TTC549 (cell line): ENCODE data around the gene CDK18.
"Not testable (repeated sequence)": the region's sequence is repeated elsewhere in the genome, so short reads cannot be mapped to it uniquely, and the experiment has no call there.

Experiments
- FAIRE-seq: peaks from 2 replicates; lab custom pipeline; 2012; peaks lifted over from hg19 to GRCh38; lab: Jason Lieb, UNC

Gene CDK18

DNA sequence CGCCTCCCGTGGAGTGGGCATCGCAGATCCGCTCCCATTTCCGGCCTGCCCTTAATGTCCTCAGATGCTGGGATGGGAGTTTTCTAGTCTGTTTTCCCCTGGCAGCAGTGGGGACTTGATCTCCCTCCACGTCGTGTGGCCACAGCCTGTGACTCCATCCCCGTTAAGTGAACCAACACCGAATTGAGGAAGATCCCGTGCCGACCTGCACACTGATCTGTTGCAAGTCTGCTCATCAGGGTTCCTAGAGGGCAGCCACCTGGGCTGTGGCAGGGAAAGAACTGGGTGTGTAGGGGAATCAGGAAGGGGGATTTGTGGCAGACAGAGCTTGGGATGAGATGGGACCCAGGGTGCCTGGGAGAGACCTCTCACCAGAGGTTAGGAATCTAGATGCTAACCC lies 23.3 kb upstream of the CDK18 start:
- FAIRE-seq, result no peak

DNA sequence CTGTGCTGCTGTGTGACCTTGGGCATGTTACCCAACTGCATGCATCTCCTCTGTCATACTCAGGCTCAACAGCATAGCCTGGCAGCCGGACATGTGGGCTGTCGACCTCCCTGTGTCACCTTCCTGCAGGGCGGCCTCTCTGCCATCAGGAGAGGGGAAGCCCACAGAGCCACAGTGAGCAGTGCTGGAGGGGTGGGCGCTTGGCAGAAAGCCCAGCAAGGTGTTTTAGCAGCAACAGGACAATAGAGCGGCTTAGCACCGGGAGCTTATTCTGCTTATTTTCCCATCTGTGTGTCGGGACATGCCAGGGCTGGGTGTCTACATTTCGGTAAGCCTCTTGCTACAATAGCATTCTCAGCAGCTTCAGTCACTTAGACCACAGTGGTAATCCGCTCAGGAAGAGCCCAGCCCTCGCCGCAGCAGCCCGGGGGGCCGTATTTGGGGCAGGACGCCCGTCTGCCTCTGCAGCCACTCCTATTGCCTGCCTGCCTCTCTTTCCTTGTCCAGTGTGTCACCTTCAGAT lies 22.8 kb upstream of the CDK18 start:
- FAIRE-seq, result no peak

DNA sequence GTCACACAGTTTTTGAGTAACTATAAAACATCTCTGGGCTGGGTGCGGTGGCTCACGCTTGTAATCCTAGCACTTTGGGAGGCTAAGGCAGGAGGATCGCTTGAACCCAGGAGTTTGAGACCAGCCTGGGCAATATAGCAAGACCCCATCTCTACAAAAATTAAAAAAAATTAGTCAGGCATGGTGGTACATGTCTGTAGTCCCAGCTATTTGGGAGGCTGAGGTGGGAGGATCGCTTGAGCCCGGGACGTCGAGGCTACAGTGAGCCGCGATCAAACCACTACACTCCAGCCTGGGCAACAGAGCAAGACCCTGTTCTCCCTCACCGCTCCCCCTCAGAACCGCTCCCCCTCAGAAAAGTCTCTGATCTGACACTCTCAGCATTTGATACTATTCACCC lies 21.9 kb upstream of the CDK18 start:
- FAIRE-seq, result not testable (repeated sequence)

DNA sequence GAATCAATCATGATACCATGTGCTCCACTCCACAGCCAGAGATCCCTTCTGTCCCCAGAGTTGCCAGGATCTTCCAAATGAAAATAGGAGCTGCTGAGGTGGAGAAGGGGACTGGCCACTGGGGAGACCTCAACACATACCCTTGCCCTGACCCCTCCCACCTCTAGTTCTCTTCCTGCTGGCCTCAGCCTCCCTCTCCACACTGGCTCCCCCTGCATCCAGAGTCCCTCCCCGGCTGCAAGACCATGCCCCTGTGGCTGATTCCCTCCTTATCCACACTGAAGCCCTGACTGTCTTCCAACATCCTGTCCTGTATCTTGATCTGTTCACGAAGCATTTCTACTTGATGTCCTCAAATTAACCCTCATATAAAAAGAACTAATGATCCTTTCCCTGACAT lies 21.1 kb upstream of the CDK18 start:
- no peak for FAIRE-seq

DNA sequence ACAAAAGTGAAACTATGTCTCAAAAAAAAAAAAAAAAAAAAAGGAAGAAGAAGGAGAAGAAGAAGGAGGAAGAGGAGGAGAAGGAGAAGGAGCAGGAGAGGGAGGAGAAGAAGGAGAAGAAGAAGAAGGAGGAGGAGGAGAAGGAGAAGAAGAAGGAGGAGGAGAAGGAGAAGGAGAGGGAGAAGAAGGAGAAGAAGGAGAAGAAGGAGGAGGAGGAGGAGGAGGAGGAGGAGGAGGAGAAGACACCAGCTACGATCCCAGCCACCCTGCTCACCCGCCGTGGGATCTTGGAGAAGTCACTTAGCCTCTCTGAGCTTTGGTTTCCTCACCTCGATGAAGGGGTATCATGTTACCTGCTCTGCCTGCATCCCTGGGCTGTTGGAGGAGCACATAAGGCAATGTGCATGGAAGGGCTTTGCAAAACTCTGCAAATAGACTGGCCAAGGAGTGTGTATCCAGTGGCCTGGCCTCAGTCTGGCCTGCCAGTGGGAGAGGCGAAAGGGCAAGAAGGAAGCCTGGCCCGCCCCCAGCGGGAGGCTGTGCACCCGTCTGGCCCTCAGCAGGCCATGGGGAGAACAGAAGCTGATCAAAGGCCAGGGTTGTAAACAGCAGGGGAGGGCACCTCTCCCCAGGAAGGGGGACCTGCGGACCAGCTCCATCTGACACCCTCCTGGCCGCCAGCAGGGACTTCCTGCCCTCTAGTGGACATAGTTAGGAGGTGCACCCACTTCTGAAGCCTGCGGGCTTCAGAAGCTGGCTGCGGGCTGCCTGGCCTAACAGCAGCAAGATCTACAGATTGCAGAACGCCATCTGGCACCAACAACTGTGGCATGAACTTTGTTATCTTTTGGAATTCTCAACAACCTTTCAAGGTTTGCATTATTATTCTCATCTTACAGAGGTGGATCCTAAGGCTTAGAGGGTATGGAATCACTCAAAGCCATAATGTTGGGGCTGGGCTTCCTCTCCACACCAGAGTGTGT lies 19.2 kb upstream of the CDK18 start:
- FAIRE-seq, result peak; percentile 88

DNA sequence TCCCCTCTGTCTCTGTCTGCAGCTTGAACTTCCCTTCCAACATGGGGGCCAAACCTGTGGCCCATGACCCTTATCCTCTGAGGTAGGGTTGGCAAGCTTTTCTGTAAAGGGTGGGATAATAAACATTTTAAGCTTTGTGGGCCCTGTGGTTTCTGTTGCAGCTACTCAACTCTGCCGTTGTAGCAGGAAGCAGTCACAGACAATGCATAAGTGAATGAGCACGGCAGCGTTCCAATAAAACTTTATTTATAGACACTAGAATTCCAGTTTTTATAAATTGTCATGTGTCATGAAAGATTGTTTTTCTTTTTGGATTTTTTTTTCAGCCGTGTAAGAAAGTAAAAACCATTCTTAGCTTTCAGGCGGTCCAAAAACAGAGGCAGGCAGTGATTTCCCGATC lies 18.2 kb upstream of the CDK18 start:
- no peak for FAIRE-seq

DNA sequence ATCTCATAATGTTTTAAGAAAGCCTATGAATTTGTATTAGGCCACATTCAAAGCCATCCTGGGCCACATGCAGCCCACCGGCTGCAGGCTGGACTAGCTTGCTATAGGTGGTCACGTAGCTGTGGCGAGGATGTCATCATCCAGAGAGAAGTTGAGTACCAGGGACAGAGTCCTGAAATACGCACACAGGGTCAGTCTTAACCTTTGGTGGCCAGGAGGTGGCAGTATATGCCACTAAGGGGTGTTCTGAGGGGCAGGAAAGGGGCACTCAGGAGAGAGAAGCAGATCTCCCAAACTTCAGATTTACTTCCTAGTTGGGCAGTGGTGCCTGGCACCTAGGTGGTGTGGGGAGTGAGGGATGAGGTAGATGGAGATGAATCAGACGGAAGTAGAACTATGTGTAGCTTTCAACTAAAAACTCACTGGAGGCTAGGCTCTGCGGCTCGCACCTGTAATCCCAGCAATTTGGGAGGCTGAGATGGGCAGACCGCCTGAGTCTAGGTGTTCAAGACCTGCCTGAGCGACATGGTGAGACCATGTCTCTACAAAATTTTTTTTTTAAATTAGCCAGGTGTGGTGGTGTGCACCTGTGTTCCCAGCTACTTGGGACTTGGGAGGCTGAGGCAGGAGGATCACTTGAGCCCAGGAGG lies 16.3 kb upstream of the CDK18 start:
- FAIRE-seq, result peak; percentile 80

DNA sequence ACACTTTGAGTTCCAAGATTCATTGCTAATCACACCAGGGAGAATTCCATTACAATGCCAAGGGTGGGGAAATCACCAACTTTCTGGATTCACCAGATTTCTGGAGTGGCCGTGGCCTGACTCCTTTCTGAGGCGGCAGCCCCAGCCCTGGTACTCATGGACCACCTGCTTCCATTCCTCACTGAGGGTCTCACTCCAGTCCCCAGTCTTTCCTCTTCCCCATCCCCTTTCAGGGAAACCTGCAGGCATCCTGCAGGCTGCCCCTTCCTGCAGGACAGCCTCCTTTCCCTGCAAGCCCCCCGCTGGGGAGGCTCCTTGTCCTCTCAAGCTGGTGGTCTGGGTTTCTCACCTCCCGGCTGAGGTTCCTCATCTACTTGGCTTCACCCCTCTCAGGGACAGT lies 12.7 kb upstream of the CDK18 start:
- no peak for FAIRE-seq

DNA sequence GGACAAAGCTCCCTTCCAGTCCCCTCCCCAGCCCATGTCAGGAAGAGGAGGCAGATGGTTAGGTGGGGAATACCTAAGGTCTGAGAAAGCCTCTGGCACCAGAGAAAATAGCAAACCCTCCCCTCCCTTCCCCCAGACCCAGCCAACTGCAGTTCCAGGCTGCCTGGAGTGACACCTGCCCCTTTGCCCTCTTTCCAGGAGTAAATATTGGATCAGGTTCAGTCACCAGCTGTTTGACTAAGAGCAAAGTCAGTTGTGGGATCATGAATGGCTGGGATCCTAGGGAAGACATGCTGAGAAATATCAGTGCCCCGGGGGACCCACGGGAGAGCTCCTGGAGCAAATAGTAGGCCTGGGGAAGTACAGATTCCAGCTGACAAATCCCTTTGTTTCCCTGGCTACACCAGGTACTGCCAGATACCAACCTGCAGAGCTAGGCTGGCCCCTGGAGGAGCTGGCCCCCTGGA lies 12.2 kb upstream of the CDK18 start:
- FAIRE-seq, result no peak

DNA sequence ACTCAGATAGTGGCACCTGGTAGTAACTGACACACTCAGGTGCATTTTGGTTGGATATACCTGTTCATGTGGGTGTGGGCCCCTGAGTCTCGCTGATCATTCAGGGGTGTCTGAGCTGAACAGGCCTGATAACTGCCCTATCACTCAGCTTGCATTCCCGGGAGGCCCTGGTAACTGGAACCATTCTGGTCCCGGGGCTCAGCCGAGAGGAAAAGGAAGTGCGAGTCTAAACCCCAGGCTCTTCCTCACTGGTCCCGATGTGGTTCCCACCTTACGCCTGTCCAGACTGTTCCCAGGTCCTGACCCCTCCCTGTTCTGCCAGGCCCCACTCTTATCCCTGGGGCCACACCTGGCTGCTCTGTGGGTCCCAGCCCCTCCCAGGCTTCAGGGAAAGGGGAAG lies 11.7 kb upstream of the CDK18 start:
- FAIRE-seq, result no peak

DNA sequence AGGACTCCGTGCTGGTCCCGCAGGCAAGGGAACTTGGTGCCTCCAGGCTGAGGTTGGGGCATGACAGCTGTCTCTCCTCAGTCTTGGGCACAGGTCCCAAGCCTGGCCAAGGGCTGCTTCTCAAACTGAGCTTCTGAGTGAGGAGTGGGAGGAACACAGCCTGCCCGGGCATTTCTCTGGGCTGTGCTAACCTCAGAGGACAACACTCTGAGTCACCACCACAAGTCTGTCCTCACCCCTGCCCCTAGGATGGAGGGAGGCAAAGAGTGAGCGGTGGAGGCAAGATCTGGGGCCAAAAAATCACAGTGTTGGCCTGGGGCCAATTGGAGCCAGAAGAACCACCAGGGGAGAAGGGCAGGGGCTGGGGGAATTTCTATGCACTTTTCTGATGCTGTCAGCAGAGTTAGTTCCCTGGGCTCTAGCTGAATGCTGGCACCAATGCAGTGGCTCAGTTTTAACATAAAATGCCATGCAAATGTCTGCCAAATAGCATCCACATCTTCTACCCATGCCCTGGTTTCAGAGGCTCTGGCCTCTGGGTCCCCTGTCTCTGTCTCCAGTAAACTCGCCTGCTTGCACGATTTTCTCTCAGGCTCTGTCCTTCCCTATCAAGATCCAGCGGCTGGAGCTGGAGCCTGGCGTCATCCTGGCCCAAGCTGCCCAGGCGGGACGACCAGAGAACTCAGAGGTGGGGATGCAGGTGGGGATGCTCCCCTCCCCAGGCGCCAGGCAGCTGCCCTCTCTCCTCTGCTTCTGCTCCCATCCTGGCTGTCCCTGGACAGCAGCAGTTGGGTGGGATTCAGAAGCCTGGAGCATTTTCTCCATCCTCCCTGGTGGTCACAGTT lies 11.0 kb upstream of the CDK18 start:
- FAIRE-seq, result no peak

DNA sequence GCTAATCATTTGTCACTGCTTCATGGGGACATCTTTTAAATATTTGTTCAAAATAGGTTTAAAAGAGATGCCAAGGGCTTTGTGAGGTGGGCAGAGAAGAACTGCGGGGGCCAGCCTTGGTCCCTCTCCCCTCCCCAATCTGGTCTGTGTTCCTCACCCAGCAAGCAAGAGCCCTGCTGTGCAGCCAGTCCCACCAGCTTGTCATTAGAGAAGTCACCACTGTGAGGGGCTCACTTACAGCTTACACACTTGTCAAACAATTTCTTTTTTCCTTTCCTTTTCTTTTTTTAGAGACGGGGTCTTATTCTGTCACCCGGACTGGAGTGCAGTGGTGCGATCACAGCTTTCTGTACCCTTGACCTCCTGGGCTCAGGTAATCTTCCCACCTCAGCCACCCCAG lies 10.4 kb upstream of the CDK18 start:
- no peak for FAIRE-seq

DNA sequence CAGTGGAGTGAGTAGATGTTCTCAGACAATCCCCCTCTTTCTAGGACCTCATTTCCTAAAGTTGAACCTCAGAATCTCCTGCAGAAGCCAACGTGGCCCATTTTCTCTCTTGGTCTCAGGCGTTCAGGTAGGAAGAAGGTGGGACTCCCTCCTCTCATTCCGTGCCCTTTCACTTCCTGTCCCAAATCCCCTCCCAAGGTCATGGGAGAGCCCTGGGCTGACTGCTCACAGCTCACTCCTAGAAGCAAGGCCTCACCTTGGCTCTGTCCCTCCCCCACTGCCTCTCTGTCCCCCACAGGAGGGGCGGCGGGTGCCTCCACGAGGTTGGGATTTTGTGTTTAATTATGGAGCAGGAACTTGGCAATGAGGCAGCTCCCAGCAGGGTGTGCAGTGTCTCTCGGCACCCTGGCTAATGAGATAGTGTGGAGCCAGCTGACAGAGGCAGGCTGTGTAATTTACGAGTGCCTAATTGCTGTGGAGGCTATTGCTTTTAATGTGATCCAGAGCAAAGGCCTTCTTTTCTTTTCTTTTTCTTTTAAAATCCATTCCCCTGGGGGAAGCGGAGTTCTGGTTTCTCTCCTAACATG lies 9.1 kb upstream of the CDK18 start:
- FAIRE-seq, result no peak

DNA sequence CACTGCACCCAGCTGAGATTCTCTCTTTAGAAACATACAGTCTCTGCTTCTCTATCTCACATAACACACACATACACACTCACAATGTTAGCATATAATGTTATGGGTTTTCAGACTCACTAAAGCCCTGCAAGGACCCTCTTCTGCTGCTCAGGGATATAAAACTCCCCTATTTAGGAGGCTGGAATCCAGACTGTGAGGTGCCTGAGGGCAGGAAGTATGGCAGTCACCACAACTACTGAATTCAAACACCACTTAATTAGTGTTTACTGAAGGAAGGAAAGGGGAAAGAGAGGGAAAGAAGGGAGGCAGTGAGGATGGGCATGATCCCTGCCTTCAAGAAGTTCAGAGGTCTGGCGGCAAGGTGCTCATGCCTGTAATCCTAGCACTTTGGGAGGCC lies 7.8 kb upstream of the CDK18 start:
- FAIRE-seq, result no peak

DNA sequence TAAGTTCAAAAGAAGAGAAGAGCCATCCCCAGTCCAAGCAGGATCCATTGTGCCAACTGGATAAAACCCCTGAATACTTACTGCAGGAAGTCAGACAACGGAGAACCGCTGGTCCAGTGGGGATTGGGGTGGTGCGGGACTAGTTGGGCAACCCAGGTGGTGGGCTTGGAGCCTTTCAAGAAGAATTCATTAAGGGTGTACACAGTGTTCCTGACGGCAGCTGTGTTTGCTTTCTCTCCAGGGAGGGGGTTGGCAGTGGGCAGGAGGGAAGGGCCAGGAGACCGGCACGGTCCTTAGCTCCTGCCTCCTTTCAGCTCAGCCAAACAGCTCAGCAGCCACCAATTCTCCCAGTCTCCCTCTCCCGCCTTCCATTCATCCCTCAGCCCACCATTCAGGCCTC lies 7.1 kb upstream of the CDK18 start:
- no peak for FAIRE-seq

DNA sequence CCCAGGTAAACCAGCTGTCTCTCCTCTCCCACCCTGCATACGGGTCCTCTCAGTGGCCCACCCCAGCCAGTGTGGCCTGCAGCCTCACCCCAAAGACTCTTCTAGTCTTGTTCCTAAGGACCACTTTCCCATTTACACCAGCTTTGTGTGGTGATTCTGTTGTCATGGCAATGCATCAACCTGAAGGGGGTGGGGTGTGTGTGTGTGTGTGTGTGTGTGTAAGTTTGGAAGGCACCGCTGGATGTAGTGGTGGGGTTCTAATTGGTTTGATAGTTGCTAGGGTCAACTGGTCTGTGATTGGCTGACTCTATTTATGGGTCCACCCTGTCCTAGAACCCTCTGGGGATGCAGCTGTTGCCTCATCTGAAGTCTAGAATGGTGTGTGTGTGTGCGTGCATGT lies 4.7 kb upstream of the CDK18 start:
- FAIRE-seq, result no peak

DNA sequence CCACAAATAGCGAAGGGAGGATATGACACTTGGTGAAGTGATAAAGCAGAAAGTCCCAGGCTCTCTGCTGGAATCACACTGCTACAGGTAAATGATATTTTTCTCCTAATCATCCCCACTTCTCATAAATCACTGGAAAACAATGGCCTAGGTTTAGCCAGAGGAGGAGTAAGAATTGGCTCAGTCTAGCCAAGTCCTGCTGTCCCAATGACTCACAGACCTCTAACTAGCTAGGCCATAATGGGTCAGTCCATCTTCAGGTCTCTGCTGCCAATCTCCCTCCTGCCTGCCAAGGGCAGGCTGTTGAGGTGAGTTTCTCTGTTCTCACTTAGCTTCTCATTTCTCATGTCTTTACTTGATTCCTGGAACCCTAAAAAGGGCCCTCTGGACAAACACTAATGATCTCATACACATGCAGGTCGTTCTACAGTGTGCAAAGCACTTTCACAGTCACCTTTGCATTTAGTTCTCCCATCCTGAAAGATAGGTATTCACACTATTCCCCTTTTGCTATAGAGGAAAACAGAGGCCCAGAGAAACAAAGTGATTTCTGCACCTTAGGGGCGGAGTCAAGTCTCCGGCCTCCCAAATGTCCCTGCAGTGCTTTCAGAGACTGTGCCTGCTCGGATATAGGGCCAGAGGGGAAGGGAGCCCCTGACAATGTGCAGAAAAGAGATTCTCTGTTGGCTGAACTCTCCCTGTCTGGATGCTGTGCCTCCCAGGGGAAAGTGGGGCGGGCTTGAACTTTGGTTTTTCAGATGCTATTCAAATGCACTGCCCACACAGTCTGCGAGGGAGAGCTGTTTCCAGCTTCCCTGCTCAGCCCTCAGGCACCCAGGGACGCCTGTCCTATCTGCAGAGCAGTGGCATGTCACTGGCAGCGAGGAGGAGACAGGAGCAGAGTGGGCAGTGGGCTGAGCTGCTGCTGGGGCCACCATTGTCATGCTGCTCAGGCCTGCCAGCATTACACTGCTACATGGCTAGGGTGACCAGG lies 3.9 kb upstream of the CDK18 start:
- FAIRE-seq, result no peak

DNA sequence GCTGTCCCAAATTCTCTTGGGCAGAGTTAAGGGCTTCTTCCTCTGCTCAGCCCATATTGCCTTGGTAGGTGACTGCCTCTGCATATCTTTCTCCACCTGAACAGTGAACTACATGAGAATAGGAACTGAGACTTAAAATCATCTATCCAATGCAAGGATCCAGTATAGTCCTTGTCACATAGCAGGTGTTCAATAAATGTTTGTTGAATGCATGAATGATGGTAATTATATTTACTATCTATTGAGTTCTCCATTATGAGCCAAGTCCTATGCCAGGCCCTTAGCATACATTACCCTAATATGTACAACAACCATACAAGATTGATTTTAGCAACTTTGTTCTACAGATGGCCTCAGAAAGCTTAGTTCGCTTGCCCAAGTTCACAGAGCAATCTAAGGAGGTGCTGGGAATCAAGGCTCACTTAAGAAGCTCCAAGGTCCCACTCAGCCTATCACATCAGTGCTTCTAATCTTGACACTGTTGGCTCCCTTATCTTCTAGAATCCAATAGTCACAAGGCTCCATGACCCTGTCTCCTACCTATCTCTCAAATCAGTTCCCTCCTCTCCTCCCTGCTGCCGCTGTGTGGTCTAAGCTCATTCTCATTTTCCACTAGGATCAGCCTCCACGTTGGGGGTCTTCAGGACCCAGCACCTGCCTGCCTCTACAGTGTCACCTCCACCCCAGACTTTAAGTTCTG lies 2.2 kb upstream of the CDK18 start:
- FAIRE-seq, result no peak

DNA sequence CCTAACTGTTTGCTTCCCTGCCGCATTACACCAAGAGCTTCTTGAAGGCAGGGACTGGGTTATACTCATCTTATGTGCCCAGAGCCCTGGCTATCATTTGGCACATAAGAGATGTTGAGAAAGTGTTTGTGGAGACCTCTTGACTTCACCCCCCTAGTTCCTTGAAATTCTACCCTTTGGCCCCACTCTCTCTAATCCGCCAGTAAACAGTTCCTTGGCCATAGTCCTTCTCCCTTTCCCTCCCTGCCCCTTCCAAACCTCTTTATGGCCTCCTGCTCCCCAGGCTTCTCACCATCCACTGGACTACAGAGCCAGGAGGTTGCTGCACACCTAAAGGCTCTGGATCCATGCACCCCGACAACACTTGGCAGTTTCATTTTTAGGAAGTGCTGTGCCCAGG lies 1.5 kb upstream of the CDK18 start:
- FAIRE-seq, result no peak

DNA sequence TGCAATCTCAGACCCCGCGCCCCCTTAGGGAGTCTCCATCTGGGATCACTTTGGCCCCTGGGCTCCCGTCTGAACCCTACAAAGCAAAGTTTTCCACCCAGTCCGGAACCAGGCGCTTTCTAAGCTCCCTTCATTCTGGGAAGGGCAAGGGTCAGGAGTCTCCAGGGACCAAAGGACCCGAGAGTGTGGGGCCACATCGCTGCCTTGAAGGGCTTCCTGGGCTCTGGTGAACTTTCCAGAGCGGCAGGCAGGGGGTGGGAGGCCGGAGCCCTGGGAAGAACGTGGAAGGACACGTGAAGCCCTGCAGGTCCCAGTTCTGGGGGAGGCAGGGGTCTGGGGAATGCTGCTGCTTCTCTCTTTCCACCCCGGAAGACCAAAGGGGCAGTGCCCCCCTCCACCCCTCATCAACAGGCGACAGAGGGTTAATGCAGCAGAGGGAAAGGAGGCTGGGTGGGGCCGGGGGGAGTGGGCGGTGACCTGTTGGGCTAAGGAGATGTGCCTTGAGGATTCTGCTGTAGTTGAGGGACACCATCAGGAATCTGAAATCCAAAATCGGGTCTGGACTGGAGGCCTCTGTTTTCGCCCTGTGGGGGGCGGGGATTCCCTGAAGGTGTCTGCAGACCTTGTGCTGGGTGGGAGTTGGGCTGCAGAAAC lies 734 bp downstream of the CDK18 start:
- no peak for FAIRE-seq
